NCI-H526 treated with DMSO at 0.1 percent for 48 hours (cell line): Measurements from ENCODE around the gene CATSPERE.
A peak's percentile ranks its signal among the peaks of the same experiment; 100 is the strongest.

Experiments
- DNase-seq: peaks from one replicate; lab custom pipeline; 2025; lab: John Stamatoyannopoulos, UW

Gene CATSPERE, protein sequence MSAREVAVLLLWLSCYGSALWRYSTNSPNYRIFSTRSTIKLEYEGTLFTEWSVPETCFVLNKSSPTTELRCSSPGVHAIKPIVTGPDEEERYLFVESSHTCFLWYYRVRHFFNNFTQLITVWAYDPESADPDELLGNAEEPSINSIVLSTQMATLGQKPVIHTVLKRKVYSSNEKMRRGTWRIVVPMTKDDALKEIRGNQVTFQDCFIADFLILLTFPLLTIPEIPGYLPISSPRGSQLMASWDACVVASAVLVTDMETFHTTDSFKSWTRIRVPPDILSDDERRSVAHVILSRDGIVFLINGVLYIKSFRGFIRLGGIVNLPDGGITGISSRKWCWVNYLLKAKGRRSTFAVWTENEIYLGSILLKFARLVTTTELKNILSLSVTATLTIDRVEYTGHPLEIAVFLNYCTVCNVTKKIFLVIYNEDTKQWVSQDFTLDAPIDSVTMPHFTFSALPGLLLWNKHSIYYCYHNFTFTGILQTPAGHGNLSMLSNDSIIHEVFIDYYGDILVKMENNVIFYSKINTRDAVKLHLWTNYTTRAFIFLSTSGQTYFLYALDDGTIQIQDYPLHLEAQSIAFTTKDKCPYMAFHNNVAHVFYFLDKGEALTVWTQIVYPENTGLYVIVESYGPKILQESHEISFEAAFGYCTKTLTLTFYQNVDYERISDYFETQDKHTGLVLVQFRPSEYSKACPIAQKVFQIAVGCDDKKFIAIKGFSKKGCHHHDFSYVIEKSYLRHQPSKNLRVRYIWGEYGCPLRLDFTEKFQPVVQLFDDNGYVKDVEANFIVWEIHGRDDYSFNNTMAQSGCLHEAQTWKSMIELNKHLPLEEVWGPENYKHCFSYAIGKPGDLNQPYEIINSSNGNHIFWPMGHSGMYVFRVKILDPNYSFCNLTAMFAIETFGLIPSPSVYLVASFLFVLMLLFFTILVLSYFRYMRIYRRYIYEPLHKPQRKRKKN

DNA sequence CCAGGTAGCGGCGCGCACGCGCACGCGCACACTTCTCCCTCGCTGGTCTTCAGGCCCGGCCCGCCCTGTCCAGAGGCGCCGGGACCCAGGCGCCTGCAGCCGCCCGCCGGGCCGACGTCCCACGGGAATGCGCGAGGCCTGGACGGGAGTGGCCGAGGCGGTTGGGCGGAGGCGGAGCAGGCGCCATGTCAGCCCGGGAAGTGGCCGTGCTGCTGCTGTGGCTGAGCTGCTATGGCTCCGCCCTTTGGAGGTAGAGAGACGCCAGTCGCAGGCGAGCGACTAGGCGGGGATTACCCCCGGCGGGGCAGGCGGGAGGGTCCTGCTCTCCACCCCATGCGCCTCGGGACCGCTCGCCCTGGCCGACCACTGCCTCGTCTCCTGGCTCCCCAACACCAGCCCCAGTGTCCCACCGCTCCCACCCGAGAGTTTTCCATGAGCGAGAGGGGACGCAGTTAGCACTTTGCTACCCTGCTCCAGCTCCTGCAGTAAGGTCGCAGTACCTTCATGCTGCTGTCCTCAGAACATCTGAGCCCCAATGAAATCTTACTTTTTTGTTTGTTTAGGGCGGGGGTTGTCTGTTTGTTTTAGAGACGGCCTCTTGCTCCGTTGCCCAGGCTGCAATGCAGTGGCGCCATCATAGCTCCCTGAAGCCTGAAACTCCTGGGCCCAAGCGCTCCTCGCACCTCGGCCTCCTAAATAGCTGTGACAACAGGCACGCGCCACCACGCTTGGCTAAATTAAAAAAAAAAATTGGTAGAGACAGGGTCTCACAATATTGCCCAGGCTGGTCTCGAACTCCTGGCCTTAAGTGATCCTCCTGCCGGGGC is at the start of gene CATSPERE:
Gene CATSPERE (plus strand): TSS at position 29 of the 827 bp plus-strand sequence. CDS start 157 bp downstream, at position 186.
- peak; percentile 83 for DNase-seq

DNA sequence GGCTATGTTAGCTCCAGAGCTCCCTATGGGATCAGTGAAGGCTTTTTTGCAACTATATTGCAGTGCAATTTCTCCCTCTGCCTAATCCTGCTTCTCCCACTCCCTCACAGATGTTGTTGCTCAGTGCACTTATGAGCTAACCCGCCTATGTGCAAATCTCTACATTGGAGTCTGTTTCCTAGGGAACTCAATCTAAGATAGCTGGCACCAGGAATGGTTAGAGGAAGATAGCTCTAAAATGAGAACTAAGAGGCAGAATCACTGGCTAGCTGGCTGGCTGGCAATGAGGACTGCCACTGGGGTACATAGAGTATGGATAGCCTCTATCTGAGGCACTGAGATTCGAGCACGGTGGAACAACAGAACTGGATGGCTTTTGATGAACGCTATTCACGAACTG is 48.9 kb upstream of the CATSPERE start:
- DNase-seq: no peak

DNA sequence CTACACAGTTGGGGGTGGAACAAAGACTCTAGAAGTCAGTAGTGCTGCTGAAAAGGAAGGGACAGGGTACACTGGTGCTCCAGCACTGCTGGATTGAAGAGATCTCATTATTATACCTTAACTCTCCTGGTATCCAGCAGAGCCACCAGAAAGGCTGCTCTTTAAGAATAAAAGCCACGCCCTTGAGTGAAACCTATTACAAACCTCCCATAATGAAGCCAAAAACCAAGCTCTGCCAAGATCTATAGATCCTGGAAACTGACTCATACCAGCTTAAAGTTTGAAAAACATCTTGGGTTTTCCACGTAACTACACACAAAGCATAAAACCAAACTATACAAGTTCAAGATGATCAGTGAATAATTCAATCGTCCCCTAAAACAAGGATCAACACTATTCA is 47.3 kb upstream of the CATSPERE start:
- no peak for DNase-seq

DNA sequence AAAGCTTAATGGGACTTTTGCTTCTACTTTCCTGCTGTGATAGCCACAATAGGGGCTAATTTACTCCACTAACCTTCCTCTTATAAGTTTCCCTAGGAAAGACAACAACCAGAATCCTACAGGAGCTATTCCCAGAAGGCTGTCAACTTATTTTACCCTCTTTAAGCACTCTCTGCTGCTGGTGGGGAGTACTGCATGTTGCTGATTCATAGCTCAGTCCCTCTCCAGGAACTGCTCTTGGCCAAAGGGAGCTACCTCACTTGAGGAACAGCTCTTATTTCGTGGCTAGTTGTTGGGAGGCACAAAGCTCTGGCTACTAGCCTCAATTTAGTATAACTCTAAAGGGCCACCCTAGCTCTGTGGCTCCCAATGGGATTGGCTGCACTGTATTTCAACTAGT is 46.5 kb upstream of the CATSPERE start:
- no peak for DNase-seq

DNA sequence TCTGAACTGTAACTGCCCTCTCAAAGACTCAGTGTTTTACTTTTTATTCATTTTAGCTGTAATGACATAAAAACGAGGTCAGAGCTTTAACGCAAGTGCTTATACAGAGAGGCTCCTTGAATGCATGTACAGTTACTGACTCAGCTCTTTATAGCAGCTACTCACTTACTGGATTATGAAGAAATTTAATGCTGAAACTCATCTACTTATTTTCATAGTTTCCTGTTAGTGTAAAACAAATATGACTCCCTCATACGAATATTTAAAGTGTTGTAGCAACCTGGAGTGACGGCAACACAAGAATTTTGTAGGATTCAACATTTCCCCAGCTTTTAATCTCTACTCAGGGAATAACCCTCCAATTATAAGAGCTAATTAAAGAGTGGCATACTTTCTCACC is 42.0 kb upstream of the CATSPERE start:
- DNase-seq: no peak

DNA sequence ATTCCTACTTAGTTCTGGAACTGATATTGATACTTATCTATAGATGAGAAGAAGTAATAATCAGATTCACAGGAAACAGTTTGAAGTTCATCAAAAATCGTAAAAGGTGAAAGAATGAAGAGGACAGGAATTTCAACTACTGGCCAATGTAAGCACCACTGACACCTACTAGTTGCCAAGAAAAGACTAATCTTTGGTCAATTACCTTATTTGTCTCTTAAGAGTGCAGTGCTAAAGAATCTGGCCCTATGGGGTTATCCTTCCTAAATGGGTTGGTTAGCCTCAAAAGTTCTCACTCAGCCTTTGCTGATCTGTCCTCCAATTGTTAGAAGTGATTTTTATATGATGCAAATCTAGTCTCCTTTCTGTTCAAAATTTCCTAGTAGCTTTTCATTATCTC is 38.9 kb upstream of the CATSPERE start:
- no peak for DNase-seq

DNA sequence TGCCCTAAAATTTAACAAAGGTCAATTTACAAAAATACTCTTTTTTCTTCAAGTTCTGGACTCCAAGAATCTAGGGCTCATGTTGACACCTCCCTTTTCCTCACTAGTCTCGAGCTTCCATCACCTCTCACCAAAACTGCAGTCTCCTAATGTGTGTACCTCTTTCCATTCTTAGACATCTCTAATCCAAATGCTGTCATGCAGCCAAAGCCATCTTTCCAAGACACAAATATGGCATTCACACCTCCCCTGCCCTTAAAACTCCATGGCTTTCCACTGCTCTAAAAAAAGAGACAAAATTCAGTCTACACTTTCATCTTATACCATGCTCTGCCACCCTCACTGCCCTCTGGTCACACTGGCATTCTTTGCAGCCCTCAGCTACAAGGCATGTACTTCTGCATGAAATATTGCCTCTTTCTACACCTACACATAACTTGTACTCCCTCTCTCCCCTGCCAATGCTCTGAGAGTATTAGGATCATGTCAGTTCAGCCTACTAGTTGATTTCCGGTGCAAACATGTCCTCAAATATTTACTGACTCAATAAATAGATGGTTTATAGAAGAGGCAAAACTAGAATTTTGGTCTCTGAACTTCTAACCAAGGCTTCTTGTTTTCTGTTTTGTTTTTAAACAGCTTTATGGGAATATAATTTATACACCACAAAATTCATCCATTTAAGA is 36.3 kb upstream of the CATSPERE start:
- no peak for DNase-seq

DNA sequence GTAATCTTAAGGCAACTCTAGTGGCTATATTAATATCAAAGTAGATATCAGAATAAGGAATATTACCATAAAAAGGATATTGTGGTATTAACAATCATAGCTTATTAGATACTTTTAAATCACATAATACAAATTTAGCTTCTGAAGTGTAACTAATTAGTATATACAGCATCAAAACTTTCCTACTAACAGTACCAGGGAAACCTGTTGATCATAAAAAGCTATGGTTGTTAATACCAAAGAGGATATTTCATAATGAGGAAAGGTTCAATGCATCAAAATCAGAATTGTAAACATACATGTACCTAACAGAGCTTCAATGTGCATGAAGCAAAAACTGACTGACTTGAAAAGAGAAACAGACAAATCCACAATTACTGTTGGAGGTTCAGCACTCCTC is 33.4 kb upstream of the CATSPERE start:
- no peak for DNase-seq

DNA sequence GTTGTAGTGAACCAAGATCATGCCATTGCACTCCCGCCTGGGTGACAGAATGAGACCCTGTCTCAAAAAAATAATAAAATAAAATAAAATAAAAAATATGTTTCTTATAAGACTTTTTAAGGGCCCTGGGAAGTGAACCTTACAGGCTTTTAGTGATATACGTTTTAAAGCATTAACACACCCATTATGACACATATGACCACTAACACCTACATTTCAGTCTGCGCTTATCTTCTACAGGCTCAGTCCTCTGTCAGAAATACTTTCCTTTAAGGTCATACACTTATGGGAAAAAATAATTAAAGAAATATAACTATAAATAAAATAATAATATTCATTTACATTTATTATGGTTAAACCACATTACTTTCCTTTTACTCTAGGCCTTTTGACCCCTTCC is 31.3 kb upstream of the CATSPERE start:
- DNase-seq: no peak

DNA sequence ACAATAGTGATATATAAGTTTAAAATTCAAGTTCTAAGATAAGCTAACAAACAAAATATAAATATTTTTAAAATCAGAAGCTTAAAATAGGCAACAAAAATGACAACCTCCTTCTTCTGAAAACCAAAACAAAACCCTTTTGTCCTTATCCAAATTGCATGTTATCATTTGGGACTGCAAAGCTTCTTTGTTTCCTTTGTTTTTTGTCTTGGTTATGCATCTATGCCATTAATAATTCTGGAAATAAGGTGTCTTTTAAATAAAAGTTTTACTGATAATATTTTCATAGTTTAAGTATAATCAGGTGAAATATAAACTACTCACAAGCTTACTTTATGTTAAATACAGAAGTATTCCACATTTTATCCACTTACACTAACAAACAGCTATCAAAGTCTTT is 29.9 kb upstream of the CATSPERE start:
- no peak for DNase-seq

DNA sequence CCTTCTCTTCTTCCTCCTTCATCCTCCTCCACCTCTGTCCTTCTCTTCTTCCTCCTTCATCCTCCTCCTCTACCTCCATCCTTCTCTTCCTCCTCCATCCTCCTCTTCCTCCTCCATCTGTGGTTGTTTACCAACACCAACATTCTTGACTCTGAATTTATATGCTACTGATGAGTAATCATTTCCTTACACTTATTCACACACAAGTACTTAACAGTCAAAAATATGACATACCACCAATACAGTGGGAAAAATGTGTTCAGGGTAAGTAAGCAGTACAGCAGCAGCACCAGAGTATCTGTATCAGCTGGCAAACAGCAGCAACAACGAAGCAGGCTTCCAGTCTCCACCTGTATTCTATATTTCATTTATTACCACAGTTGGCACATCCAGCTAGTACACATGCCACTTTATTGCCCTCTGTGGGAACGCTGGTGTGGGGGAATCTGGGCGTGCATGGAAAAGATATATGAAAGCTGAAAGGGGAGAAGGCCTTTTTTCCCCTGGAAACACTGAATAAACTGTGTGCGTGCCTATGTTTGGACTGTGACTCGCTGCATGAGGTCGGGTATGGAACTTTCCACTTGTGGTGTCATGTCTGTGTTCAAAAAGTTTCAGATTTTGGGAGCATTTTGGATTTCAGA is 25.4 kb upstream of the CATSPERE start:
- no peak for DNase-seq

DNA sequence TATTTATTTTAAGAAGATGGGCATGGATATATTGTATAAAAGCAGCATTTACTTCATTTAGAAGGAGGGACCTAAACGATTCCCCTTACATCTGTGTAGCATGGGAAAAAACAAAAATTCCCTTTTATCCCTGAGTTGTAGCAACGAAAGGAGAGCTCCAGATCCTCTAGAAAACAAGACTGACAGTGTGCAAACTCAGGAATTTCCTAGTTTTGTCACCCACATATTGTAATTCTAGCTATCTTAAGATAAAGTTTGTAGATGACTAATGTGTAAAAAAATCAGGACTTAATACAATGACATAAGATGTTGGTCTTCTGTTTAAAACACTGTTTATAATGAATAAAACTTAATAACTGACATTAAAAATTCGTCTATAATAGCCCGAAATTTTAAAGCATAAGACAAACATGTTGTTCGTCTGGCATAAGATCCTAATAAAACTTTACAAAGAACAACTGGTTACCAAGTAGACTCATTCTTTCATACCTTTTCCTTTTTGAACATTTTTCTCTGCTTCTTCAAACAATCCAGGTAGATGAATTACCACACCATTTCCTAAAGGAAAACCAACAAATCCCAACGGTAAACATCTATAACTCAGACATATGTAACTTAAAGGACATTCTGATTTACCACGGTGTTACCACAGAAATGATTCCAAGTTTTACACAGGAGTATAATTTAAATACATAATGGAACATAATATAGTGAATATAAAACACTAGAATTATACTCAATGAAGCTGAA is 24.6 kb upstream of the CATSPERE start:
- no peak for DNase-seq

DNA sequence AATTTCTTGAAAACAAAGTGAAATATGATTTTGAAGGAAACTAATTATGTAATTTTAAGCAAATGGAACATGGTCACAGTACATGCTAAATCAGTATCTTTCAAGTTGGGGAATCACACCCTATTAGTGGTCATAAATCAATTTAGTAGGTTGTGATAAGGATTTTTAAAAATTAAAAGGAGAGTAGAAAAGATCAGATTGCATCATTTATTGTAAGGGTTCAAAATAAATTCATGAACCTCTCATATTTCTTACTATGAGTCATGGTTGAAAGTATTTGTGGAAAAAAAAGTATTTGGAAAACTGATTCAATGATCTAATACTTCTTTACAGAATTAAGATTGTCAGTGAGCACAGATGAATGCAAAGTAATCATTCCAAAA is 24.0 kb upstream of the CATSPERE start:
- no peak for DNase-seq

DNA sequence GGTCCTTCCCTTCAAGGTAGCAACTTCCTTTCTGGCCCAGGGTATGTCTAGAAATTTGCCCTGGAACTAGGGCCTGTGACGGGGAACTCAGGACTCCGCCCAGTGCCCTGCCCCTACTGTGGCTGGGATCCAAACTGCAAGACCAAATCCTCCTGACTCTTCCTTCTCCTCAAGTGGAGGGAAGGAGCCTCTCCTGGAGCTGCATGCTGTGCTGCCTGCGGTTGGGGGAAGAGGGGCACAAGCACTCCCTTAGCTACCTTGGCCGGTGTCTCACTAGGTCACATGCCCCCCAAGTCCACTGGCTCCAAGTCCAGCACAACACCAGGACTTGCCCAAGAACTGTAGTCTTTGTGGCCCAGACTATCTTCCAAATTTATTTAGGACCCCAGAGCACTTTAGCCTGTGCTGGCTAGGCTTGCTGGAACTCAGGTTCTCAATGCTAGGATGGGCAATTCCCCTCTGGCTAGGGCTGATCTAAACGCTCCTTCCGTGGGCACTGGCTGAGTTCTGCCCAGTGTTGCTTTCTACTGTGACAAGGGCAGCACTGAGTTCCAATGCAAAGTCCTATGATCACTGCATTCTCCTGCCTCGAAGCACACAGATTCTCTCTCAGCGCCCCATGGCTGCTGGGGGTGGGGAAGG is 21.6 kb upstream of the CATSPERE start:
- DNase-seq: no peak

DNA sequence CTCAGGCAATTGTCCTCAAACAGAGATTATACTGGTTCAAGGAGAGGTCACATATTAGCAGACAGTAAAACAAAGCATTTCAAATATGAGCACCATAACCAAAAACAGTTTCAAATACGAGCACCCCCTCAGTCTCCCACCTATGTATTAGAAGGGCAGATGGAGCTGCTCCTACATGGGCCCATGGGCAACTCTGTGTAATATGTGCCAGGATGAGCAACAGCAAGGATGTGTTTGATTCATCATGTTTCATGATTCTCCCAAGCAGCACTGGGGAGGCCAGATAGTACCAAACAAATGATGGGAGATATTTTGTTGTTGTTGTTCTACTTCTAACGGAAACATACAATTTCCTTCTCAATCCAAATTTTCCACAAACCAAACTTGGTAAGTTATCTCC is 18.2 kb upstream of the CATSPERE start:
- no peak for DNase-seq

DNA sequence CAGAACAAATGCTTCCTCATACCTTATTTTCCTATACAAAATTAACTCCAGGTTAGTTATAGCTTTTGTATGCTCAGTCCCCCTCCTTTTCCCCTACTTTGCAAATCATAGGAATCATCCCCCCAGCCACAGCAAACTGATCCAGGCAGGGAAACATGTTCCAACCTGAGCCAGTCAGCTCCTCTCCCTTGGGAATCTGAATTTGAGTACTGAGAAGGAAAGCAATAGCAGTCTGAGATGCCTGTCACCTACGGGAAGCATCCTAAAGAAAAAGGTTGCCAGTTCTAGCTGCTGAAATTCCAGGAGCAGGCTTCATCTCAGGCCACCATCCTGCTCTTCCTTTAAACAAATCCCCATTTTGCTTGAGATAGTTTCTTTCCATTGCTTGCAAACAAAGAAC is 16.2 kb upstream of the CATSPERE start:
- DNase-seq: peak; percentile 95

DNA sequence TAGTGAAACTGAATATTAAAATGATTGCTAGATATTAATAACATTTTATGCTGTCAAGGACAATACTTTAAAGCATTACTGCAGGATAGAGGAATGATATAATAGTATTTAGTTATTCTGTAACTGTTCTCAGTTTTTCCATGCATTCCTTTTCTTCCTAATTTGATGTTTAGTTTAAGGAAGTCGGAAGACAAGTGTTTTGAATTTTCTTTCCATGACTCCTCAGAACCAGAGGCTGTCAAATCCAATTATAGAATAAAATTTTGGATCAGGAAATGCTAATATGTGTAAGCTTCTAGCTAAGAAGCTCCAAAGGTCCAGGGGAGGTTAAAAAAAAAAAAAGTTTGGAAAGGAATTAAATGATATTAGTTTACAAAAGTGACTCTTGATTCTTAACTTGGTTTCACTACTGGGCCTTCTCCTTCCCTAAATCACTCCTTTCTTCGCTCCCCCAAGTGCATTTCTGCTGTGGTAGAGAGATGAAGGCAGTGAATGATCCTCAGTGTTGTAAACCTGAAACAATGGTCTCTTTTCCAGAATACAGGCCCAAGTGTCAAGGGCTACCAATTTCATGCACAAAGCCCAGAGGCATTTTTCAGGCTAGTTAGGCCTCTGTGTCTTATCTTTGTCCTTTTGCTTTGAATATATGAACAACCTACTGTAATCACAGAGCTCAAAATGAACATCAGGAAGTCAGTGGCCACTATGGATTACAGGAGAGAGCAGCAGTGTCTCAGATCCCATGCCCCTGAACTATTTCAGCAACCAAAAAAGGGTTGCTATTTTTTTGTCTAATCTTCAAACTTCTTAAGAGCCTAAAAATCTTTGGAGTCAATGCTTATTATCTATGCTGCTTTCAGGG is 15.5 kb upstream of the CATSPERE start:
- peak; percentile 16 for DNase-seq

DNA sequence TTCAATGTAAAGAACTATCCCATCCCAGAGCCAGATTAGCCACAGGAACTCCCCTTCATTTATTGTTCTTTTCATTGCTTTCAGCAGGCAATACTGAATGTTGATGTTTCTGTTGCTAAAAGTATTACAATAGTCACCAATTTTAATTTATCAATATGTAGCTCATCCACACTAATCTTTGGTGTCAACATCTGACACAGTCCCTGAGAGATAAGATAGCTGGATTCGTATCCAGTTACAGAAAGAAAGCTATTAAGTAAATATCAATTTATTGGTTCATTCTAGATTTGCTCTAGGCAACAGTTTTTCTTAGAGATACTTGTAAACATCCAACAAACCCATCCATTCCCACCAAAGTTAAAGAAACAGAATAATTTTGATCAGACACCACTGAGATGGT is 14.0 kb upstream of the CATSPERE start:
- no peak for DNase-seq

DNA sequence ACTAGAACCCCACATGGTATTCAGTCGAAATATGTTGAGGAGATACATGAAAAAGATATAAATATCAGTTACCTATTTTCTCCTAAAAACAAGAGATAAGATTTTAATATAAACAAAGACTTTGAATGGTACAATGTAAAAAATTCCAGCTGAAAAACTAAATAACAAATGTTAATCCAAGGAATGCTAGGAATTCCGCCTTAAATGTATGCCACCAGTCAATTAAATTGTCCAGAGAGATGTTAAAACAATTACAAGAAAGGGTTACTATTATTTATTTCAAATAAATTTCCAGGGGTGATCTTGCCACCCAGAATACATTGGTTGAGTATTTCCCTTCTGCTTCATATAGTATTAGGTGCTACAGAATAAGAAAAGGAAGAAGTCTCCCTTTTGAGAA is 13.5 kb upstream of the CATSPERE start:
- DNase-seq: no peak
